ENCODE results near the gene MAGI2. TPM values are rescaled to one million over a fixed set of nuclear protein-coding genes. Genes with fewer than 3 reads are reported as not detected.

The MAGI2 gene
- total RNA-seq, 1 experiment from 2014 or later: 0.22 TPM

GRCh38 chr7:78850093-78850740 is 603.2 kb downstream of the MAGI2 start (continued):
- no peak for TF ChIP-seq CTCF (IDR thresholded peaks at IDR 0.05 in 2 of 3, conservative IDR thresholded peaks at IDR 0.05 in 1 of 3; ENCODE audit: borderline replicate concordance in 1 of 3, insufficient read depth in 1 of 3, low read depth in 2 of 3, low read length in 2 of 3)
- TF ChIP-seq TCF7L2 (IDR thresholded peaks at IDR 0.05; ENCODE audit: borderline replicate concordance, extremely low read depth, insufficient read depth, insufficient read length): no peak
- no peak for TF ChIP-seq EZH2 (IDR thresholded peaks at IDR 0.05)
- no peak for TF ChIP-seq ZFX (IDR thresholded peaks at IDR 0.05)

- POLR2A ChIA-PET: no interaction called here
- Histone ChIP-seq H3K4me2 (ENCODE audit: low read length) (no peak overlapping the region), H3K9me2 (ENCODE audit: insufficient read depth) (no peaks in the 10 kb centered on the region), H3K27me3 (ENCODE audit: insufficient read depth, low read length) (no peaks in the 10 kb centered on the region), H3K9ac (ENCODE audit: low read length) (no peak overlapping the region), H3K4me3 (replicated peaks in 1 of 2; ENCODE audit: low read depth in 1 of 2, low read length in 2 of 2) (no peak overlapping the region), H3K36me3 (ENCODE audit: control insufficient read depth in 1 of 2, insufficient read depth in 2 of 2, low read length in 2 of 2) (no peaks in the 10 kb centered on the region), H3K4me1 (ENCODE audit: control insufficient read depth in 1 of 2, insufficient read depth in 2 of 2, low read length in 2 of 2) (no peaks in the 10 kb centered on the region), H3K27ac (ENCODE audit: low read depth, low read length) (no peak overlapping the region), H4K20me1 (ENCODE audit: insufficient read depth) (no peaks in the 10 kb centered on the region), H3K79me2 (ENCODE audit: insufficient read depth, low read length) (no peaks in the 10 kb centered on the region), H3K9me3 (ENCODE audit: control insufficient read depth in 1 of 2, insufficient read depth in 1 of 2, low read depth in 1 of 2, low read length in 2 of 2) (no peaks in the 10 kb centered on the region), H2AFZ (ENCODE audit: low read depth, low read length, poor library complexity, severe bottlenecking) (no peak overlapping the region)
- no TSS peak for BruUV-seq (replicated peaks)
- TF ChIP-seq CBX3 (IDR thresholded peaks at IDR 0.05; ENCODE audit: low read depth) (no peak), SIN3A (IDR thresholded peaks at IDR 0.05; ENCODE audit: low read depth) (no peak), MAX (IDR thresholded peaks at IDR 0.05) (no peak), CTCF (IDR thresholded peaks at IDR 0.05 in 2 of 3, conservative IDR thresholded peaks at IDR 0.05 in 1 of 3; ENCODE audit: borderline replicate concordance in 1 of 3, insufficient read depth in 1 of 3, low read depth in 2 of 3, low read length in 2 of 3) (no peak), ZNF274 (IDR thresholded peaks at IDR 0.05; ENCODE audit: low read depth, low read length) (no peak), EGR1 (IDR thresholded peaks at IDR 0.05; ENCODE audit: low read depth) (no peak), POLR2AphosphoS5 (IDR thresholded peaks at IDR 0.05; ENCODE audit: low read depth, low read length) (no peak), ZFX (IDR thresholded peaks at IDR 0.05) (no peak), POLR2A (IDR thresholded peaks at IDR 0.05; ENCODE audit: borderline replicate concordance, extremely low read depth, insufficient read depth, insufficient read length) (no peak), REST (IDR thresholded peaks at IDR 0.05; ENCODE audit: low read depth) (no peak), EZH2 (IDR thresholded peaks at IDR 0.05) (no peak), RAD21 (IDR thresholded peaks at IDR 0.05; ENCODE audit: low read depth) (no peak), CEBPB (IDR thresholded peaks at IDR 0.05; ENCODE audit: low read depth) (no peak), FOSL1 (IDR thresholded peaks at IDR 0.05; ENCODE audit: low read depth) (no peak)
- DNase-seq (ENCODE audit: low read depth, low spot score) (no peak), ATAC-seq (no peak)
- intact Hi-C loops (cut with micrococcal nuclease): no loop called here
- CTCF ChIA-PET: no interaction called here
- RAD21 ChIA-PET (ENCODE audit: low non-redundant PET in 1 of 2, low total read pairs in 2 of 2, uncharacterized antibody in 2 of 2, unreplicated experiment in 2 of 2): no interaction called here
These were observed 608.3 kb downstream of the MAGI2 start for GRCh38 chr7:78845155-78845554.
